ENCODE results near the gene CCNI.

DNA sequence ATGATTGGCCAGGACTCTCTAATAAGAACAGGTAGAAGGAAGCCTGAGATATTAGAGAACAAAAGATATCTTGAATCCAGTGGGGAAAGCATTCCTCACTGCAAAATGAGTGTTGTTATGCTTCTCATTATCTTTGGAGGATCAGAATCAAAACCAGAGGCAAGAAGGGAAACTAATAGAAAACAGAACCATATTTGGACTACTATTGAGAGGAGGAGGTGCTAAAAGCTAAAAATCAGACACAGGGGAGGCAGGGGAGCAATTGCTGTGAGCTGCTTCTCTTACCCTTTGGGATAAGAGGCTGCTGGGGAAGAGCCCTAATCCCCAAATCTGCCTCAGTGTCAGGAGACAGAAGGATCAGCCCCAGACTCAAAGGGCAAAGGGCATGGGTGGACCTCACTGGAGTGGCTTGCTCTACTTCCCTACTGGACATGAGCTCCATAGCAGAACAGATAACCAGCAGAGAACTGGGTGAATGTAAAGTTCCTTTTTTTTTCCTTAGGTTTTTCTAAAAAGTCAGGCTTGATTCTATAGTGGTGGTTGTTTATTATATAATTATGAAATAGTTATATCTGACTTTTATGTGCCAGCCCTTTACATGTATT is 66.2 kb downstream of the CCNI start:
- TF ChIP-seq CTCF (IDR thresholded peaks at IDR 0.05) (no peak), ZFX (IDR thresholded peaks at IDR 0.05; ENCODE audit: borderline replicate concordance) (no peak)

Data from 22Rv1 (cell line).